LNCAP (cell line): ENCODE measurements around the gene PFDN4.

Source experiments
- CTCF ChIP-seq: fragments of 450-650 bp; IDR thresholded peaks from 2 replicates; pipeline ENCODE4 v1.5.1; 2017; ENCODE audit warnings: mild to moderate bottlenecking

Gene PFDN4

GRCh38 chr20:54189630-54190029 is 18.3 kb upstream of the PFDN4 start:
- TF ChIP-seq CTCF = no peak

DNA sequence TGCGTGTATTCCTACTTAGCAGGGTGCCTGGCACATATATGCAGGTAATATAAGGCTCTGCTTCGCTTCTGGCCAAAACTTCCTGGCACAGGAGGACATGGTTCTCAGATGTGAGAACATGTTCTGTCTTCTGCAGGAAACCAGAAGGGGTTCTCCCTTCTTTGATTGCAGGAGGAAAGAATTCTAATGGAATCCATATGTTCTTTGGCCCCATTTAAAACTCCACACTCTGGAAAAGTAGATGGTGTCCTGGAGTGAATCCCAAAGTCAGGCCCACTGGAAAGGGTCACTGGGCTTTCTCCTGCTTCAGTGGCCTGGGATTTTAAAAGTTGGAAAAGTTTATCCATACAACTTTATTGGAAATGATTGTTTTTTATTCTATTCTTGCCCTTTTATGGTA is 17.7 kb upstream of the PFDN4 start:
- TF ChIP-seq CTCF = no peak

- TF ChIP-seq CTCF = no peak
Observed at GRCh38 chr20:54193817-54194216, 14.1 kb upstream of the PFDN4 start.

GRCh38 chr20:54194724-54195438 is 13.0 kb upstream of the PFDN4 start:
- TF ChIP-seq CTCF = no peak

DNA sequence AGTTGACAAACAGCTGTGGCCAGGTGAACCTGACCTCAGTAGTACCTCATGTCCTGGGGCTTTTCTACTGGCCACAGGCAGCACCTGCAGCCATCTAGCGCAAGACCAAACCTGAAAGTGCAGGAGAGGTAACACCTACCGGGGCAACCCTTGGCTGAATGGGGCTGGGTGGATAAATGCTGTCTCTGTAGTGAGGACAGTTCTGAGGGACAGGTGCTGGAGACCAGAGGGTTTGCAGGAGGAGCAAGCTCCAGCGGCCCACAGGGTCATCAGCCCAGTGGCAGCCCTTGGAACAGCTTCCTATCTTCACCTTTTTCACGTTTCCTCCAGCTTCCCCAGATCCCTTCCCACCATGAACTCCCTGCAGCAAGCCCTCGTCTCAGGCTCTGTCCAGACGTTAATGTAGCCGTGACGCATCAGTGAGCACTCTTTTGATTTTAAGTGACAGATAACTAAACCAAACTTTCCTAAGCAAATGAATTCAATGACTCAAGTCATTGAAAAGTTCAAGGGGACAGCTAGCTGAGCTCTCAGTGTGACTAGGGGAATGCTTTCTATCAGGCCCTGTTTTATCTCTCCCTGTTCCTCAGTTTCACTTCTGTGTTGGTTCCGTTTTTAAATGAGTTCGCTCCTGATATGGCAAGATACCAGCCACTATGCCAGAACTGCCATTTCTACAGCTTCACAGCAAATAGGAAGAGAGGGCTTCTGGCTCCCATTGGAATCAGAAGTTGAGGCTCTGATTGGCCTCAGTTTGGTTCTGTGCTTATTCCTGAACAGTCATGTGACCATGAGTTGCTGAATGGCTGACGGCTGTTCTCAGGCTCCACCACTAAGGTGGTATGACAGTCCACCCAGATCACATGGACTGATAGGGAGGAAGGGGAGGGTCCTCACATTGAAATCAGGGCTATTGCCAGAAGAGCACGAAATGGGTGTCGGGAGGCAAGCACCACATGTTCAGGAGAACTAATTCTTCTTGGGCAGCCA is 12.1 kb upstream of the PFDN4 start:
- TF ChIP-seq CTCF = no peak

GRCh38 chr20:54197621-54198604 is 10.0 kb upstream of the PFDN4 start:
- peak; percentile 34 for TF ChIP-seq CTCF

- TF ChIP-seq CTCF = no peak
Observed at GRCh38 chr20:54199283-54199682, 8.6 kb upstream of the PFDN4 start.
